GM12878 (cell line): ENCODE data around the gene PI4KA. TPM values are rescaled to one million over a fixed set of nuclear protein-coding genes. Genes with fewer than 3 reads are reported as not detected.

Source experiments
- ATAC-seq: fragments of 200-7000 bp; cut with Tn5 transposase; 3 replicates; pipeline ENCODE4 v1.9.1; 2020; ENCODE audit warnings: mild to moderate bottlenecking, moderate library complexity
- BruUV-seq: library from RNA; stranded (reverse); fragments of 400-500 nt; replicated peaks from 2 replicates; lab custom pipeline; 2021; lab: Mats Ljungman, UMichigan
- CTCF ChIA-PET: fragments of 300-600 bp; sonication (Branson Sonifier 250); formaldehyde crosslinking; extraction: SDS; loops from one replicate; lab custom pipeline; 2021; ENCODE audit warnings: inconsistent platforms; lab: Yijun Ruan, JAX
- POLR2A ChIA-PET: fragments of 350-600 bp; formaldehyde crosslinking; extraction: SDS; loops from one replicate; lab custom pipeline; 2021; ENCODE audit warnings: inconsistent platforms; lab: Charles Lee
- RAD21 ChIA-PET: fragments of 300-600 bp; sonication (Branson Sonifier 250); formaldehyde crosslinking; loops from one replicate; lab custom pipeline; 2023; ENCODE audit warnings: antibody characterized with exemption; ENCODE audit not compliant: unreplicated experiment; lab: Charles Lee
- SMC1A ChIA-PET: fragments of 300-600 bp; sonication (Branson Sonifier 250); formaldehyde crosslinking; loops from one replicate; lab custom pipeline; 2023; ENCODE audit not compliant: unreplicated experiment, uncharacterized antibody; lab: Charles Lee
- DNase-seq: peaks from one replicate; pipeline ENCODE4 v3.0.0-alpha.2; 2011; ENCODE audit warnings: low read depth, low spot score
- FAIRE-seq: peaks from 3 replicates; lab custom pipeline; 2011; peaks lifted over from hg19 to GRCh38; lab: Jason Lieb, UNC
- H2AFZ ChIP-seq: 2 replicates; pipeline ENCODE4 v1.6.0; 2011; ENCODE audit warnings: low read depth, low read length, control low read depth; ENCODE audit not compliant: control insufficient read depth
- H3K27ac ChIP-seq: 2 replicates; pipeline ENCODE4 v1.5.1; 2011; ENCODE audit warnings: control low read depth; ENCODE audit not compliant: control insufficient read depth, insufficient read depth
- H3K27me3 ChIP-seq, 2 experiments: replicated peaks in 1 of 2; 2 replicates each; pipeline versions ENCODE4 v1.6.0 to v1.6.1; 2011; ENCODE audit warnings: low read length in 1 of 2; ENCODE audit not compliant: control insufficient read depth in 2 of 2, insufficient read depth in 2 of 2
- H3K36me3 ChIP-seq, 2 experiments: 2 replicates each; pipeline ENCODE4 v1.5.1; 2011; ENCODE audit warnings: low read length in 1 of 2; ENCODE audit not compliant: control insufficient read depth in 2 of 2, insufficient read depth in 2 of 2
- H3K4me1 ChIP-seq: 2 replicates; pipeline ENCODE4 v1.6.1; 2011; ENCODE audit warnings: mild to moderate bottlenecking, low read length, moderate library complexity, mixed read lengths; ENCODE audit not compliant: control insufficient read depth, insufficient read depth
- H3K4me2 ChIP-seq: 2 replicates; pipeline ENCODE4 v1.6.0; 2011; ENCODE audit warnings: control low read depth; ENCODE audit not compliant: control insufficient read depth, insufficient read depth
- H3K4me3 ChIP-seq: fragments of 200-600 bp; sonication (generic); 2 replicates; pipeline ENCODE4 v1.5.1; 2016
- H3K79me2 ChIP-seq: 2 replicates; pipeline ENCODE4 v1.6.0; 2011; ENCODE audit warnings: low read length; ENCODE audit not compliant: control insufficient read depth, insufficient read depth
- H3K9ac ChIP-seq: 2 replicates; pipeline ENCODE4 v1.8.0; 2011; ENCODE audit warnings: low read length, control low read depth, mixed read lengths; ENCODE audit not compliant: control insufficient read depth, insufficient read depth
- H3K9me3 ChIP-seq: replicated peaks from 3 replicates; pipeline ENCODE4 v1.5.1; 2011; ENCODE audit warnings: mild to moderate bottlenecking, low read length; ENCODE audit not compliant: control insufficient read depth, insufficient read depth
- H4K20me1 ChIP-seq: 2 replicates; pipeline ENCODE4 v1.6.0; 2011; ENCODE audit not compliant: control insufficient read depth, insufficient read depth
- CHD1 ChIP-seq: IDR thresholded peaks from 2 replicates; pipeline ENCODE4 v1.6.1; 2012; ENCODE audit warnings: low read depth, low read length, improper control_type of control experiment
- CHD2 ChIP-seq: IDR thresholded peaks from 2 replicates; pipeline ENCODE4 v1.6.1; 2011; ENCODE audit warnings: low read depth, low read length, improper control_type of control experiment, borderline replicate concordance
- CREM ChIP-seq: IDR thresholded peaks from 2 replicates; pipeline ENCODE4 v1.6.1; 2014; ENCODE audit warnings: antibody characterized with exemption, low read depth
- DPF2 ChIP-seq: fragments of 450-650 bp; IDR thresholded peaks from 2 replicates; pipeline ENCODE4 v1.6.1; 2017; ENCODE audit warnings: mild to moderate bottlenecking
- E2F8 ChIP-seq: fragments of 450-650 bp; IDR thresholded peaks from 2 replicates; pipeline ENCODE4 v1.6.1; 2018; ENCODE audit warnings: mild to moderate bottlenecking, low read depth, moderate library complexity; ENCODE audit not compliant: partially characterized antibody
- EGR1 ChIP-seq, 2 experiments: IDR thresholded peaks; 1 replicate in 1 of 2; 2 replicates in 1 of 2; pipeline ENCODE4 v1.6.1; 2011 to 2012; ENCODE audit warnings: low read depth in 2 of 2, low read length in 2 of 2, borderline replicate concordance in 1 of 2, mild to moderate bottlenecking in 1 of 2, moderate library complexity in 1 of 2
- ELK1 ChIP-seq: IDR thresholded peaks from 2 replicates; pipeline ENCODE4 v1.6.1; 2012; ENCODE audit warnings: low read depth, low read length, improper control_type of control experiment
- EP300 ChIP-seq, 2 experiments: fragments of 150-350 bp in 1 of 2; IDR thresholded peaks; 2 replicates each; pipeline ENCODE4 v1.6.1; 2011 to 2012; ENCODE audit warnings: low read depth in 2 of 2, low read length in 2 of 2, borderline replicate concordance in 1 of 2, improper control_type of control experiment in 1 of 2, inconsistent platforms in 1 of 2; ENCODE audit not compliant: control insufficient read depth in 1 of 2
- EZH2 ChIP-seq: IDR thresholded peaks from 2 replicates; pipeline ENCODE4 v1.6.1; 2012; ENCODE audit warnings: low read depth, mild to moderate bottlenecking, control low read depth, inconsistent platforms, low read length, borderline replicate concordance; ENCODE audit not compliant: control insufficient read depth
- FOXK2 ChIP-seq: fragments of 450-650 bp; IDR thresholded peaks from 2 replicates; pipeline ENCODE4 v1.6.1; 2017; ENCODE audit warnings: mild to moderate bottlenecking, moderate library complexity
- GABPA ChIP-seq: IDR thresholded peaks from 2 replicates; pipeline ENCODE4 v1.6.1; 2014; ENCODE audit warnings: antibody characterized with exemption, low read depth, mild to moderate bottlenecking, inconsistent platforms
- KLF5 ChIP-seq: fragments of 450-650 bp; IDR thresholded peaks from 2 replicates; pipeline ENCODE4 v1.6.1; 2014; ENCODE audit warnings: mild to moderate bottlenecking; ENCODE audit not compliant: partially characterized antibody
- MEF2B ChIP-seq: fragments of 450-650 bp; IDR thresholded peaks from 2 replicates; pipeline ENCODE4 v1.6.1; 2018; ENCODE audit warnings: mild to moderate bottlenecking, moderate library complexity; ENCODE audit not compliant: partially characterized antibody, poor library complexity, severe bottlenecking
- POLR2AphosphoS5 ChIP-seq: IDR thresholded peaks from 2 replicates; pipeline ENCODE4 v1.6.1; 2011; ENCODE audit warnings: mild to moderate bottlenecking, low read length, inconsistent platforms
- SREBF1 ChIP-seq: IDR thresholded peaks from 2 replicates; pipeline ENCODE4 v1.6.1; 2012; ENCODE audit warnings: mild to moderate bottlenecking, low read length
- SREBF2 ChIP-seq: IDR thresholded peaks from 2 replicates; pipeline ENCODE4 v1.6.1; 2012; ENCODE audit warnings: mild to moderate bottlenecking, low read length
- SRF ChIP-seq, 2 experiments: IDR thresholded peaks; 2 replicates each; pipeline ENCODE4 v1.6.1; 2011; ENCODE audit warnings: low read depth in 2 of 2, low read length in 2 of 2, mild to moderate bottlenecking in 1 of 2, moderate library complexity in 1 of 2
- TAF1 ChIP-seq: IDR thresholded peaks from 2 replicates; pipeline ENCODE4 v1.6.1; 2011; ENCODE audit warnings: mild to moderate bottlenecking, low read depth, low read length, borderline replicate concordance
- ZZZ3 ChIP-seq: IDR thresholded peaks from 2 replicates; pipeline ENCODE4 v1.6.1; 2011; ENCODE audit warnings: low read depth; ENCODE audit not compliant: control insufficient read depth, insufficient read length
- WGBS: methylation state at CpG from one replicate; pipeline ENCODE4 v1.1.6; 2016; ENCODE audit warnings: low lambda C conversion rate; ENCODE audit not compliant: insufficient replicate concordance, insufficient coverage; ENCODE audit errors: missing lambda C conversion rate; 5-methylcytosine and 5-hydroxymethylcytosine counted together
- in situ Hi-C: fragments of 300-500 bp; cut with MboI; formaldehyde crosslinking; loops from 9 replicates; pipeline ENCODE4 v1.14.3; 2018; ENCODE audit warnings: mixed read lengths
- intact Hi-C: fragments of 100-400 bp; cut with micrococcal nuclease; formaldehyde crosslinking; loops from one replicate; pipeline ENCODE4 v1.14.2; 2022; ENCODE audit not compliant: unreplicated experiment
- polyA plus RNA-seq, 11 experiments: library from polyadenylated mRNA; depleted of rRNA in 4 of 11; unstranded in 6 of 11; stranded (reverse) in 5 of 11; fragments of >200 nt; fragmentation: Nextera tagmentation in 4 of 11; fragmentation: Illumina TruSeq in 1 of 11; extraction: Ambion mirVana in 4 of 11; extraction: Trizol in 1 of 11; gene quantifications; 1 replicate in 1 of 11; 2 replicates in 10 of 11; pipeline versions ENCODE4 v1.2.1 to v1.2.3, GENCODE V29; 2011 to 2016; ENCODE audit warnings: inconsistent platforms in 2 of 11, missing spikeins in 2 of 11, low read depth in 1 of 11
- total RNA-seq, 4 experiments: library from RNA; depleted of rRNA in 3 of 4; stranded (reverse); fragments of >200 nt in 3 of 4; fragmentation: Illumina TruSeq in 1 of 4; extraction: Trizol in 1 of 4; gene quantifications; 2 replicates each; pipeline versions ENCODE4 v1.2.1 to v1.2.3, GENCODE V29; 2013 to 2021
- TF ChIP-seq, protein P1 (sequence below): fragments of 450-650 bp; IDR thresholded peaks from 2 replicates; pipeline ENCODE4 v1.6.1; 2016; ENCODE audit warnings: mild to moderate bottlenecking

Gene PI4KA
- total and polyA plus RNA-seq, 10 of the 15 experiments (the other 5 are each of a cell fraction or from before 2014, with no cell fraction given) = 4.2 to 78.4 (median 42.1) TPM

DNA sequence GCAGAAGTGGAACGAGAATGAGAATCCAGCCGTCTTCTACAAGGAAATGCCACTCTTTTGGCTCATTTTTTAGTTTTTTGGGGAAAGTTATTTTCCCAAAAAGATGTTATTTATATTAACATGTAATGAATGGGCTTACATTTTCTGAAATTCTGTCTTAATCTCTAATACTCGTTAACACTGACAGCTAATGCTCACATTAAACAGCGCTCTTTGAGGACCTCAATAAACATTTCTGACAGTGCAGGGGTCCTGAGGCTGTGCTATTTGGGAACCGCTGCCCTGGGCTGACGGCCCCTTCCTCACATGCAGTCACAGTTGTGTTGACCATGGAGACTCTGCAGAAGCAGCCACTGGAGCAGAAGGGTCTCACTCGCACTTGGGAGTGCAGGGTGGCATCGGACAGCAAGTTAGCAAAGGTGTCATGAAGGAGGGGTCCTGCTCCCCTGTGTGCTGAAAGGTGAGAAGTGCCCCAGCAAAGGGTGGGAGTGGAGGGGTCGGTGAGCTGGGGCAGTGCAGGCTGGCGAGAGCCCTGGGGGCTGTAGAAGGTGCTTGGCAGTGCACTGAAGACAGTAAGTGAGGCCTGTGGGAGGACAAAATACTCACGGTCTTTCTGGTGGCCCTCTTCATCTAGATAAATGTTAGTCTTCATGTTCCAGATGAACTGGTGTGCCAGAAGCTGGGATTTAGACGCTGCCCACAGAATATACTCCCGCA lies 137.8 kb downstream of the PI4KA start:
- Histone ChIP-seq H3K4me1 (no peaks in the 10 kb centered on the region; the same call in none of the 2 replicates), H4K20me1 (no peaks in the 10 kb centered on the region), H3K27ac (no peak overlapping the region), H2AFZ (no peak overlapping the region), H3K9ac (no peak overlapping the region), H3K27me3 (no peaks in the 10 kb centered on the region), H3K79me2 (no peaks in the 10 kb centered on the region), H3K9me3 (no peaks in the 10 kb centered on the region), H3K36me3 (no peaks in the 10 kb centered on the region; a peak in 2 of 4 replicates), H3K4me3 (no peak overlapping the region), H3K4me2 (no peak overlapping the region)
- FAIRE-seq (no peak), DNase-seq (no peak), ATAC-seq (no peak)
- 97% methylated on average over 13 of the region's 13 CpGs for WGBS
- in situ Hi-C loops = no loop called here
- TF ChIP-seq, protein P1, sequence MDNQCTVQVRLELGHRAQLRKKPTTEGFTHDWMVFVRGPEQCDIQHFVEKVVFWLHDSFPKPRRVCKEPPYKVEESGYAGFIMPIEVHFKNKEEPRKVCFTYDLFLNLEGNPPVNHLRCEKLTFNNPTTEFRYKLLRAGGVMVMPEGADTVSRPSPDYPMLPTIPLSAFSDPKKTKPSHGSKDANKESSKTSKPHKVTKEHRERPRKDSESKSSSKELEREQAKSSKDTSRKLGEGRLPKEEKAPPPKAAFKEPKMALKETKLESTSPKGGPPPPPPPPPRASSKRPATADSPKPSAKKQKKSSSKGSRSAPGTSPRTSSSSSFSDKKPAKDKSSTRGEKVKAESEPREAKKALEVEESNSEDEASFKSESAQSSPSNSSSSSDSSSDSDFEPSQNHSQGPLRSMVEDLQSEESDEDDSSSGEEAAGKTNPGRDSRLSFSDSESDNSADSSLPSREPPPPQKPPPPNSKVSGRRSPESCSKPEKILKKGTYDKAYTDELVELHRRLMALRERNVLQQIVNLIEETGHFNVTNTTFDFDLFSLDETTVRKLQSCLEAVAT = no peak
- TF ChIP-seq ZZZ3 (no peak), CHD2 (no peak), CREM (no peak), EP300 (IDR thresholded peaks at IDR 0.05; ENCODE audit: borderline replicate concordance in 1 of 2, control insufficient read depth in 1 of 2, low read depth in 2 of 2, low read length in 2 of 2) (no peak), SREBF2 (no peak), KLF5 (no peak), ELK1 (no peak), FOXK2 (no peak), DPF2 (no peak), CHD1 (no peak), MEF2B (no peak), SRF (IDR thresholded peaks at IDR 0.05; ENCODE audit: low read depth in 2 of 2, low read length in 2 of 2) (no peak), EGR1 (IDR thresholded peaks at IDR 0.05; ENCODE audit: borderline replicate concordance in 1 of 2, low read depth in 2 of 2, low read length in 2 of 2) (no peak), E2F8 (no peak), TAF1 (no peak), POLR2AphosphoS5 (no peak), SREBF1 (no peak), GABPA (no peak), EZH2 (no peak)
- ChIA-PET RAD21 (no interaction called here), CTCF (no interaction called here), SMC1A (interaction anchor here (1.2 kb wide), 1 partner anchor 64 kb away, joined by 5 read pairs; no protein-coding TSS in a partner anchor), POLR2A (no interaction called here)
- intact Hi-C loops = no loop called here
- no TSS peak for BruUV-seq
